Inflammatory macrophage treated with lipopolysaccharide for 1 hour (primary cell): ENCODE results near the gene SFXN4.
A peak's percentile ranks its signal among the peaks of the same experiment; 100 is the strongest.
"Not testable (repeated sequence)": the region's sequence is repeated elsewhere in the genome, so short reads cannot be mapped to it uniquely, and the experiment has no call there.

ENCODE experiments used
- DNase-seq, 2 donors: peaks; one replicate each; pipeline ENCODE4 v3.0.0-alpha.2; 2020 to 2022

The SFXN4 gene

GRCh38 chr10:119190353-119190752 is 24.8 kb upstream of the SFXN4 start:
- no peak for DNase-seq

DNA sequence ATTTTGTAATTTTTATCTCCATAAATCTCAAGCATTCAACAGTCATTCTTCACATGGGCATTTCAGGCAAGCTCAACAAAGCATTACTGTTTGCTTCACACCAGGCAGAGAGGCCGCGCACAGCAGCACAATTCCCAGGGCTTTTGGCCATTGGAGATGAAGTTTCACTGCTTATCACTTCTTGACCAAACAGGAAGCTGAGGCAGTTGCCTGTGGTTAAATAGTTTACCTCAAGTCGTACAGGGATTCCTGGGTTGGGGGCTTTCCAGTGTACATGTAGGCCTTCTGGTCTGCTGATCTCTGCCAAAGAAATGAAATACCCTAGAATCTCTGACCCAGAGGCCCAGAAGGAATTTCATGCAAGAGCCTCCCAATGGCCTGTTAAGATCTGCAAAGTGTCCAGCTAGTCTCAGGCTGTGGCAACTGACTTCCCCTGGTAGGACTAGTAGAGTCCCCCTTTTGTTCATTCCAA is 24.3 kb upstream of the SFXN4 start:
- DNase-seq: no peak

DNA sequence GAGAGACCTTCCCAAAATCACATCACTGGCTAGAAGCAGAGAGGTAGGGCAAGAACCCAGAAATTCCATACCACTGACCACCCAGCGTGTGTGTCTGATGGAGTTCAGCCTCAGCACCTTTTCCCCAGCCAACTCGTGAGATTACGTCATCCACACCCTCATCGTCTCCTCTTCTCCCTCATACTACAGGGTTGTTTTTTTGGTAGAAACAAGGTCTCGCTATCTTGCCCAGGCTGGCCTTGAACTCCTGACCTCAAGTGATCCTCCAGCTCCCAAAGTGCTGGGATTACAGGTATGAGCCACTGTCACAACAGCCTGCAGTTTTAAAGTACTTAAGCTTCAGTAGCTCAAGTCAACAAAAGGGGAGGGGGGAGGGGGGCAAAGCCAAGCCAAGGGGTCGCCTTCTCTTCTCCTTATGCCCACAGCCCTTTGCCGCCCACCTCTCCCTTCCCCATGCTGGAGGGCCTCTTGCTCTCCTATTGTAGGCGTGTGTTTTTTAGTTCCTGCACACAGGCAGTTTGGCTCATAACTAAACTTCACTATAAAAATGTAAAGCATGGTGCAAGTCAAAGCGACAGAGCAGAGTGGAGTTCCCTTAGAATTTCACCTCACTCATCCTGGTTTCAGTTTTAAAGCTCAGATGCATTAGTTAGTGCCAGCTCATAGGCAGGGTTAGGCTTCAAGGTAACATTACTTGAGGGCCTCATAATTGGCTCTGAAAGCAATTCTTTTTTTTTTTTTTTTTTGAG is 18.3 kb upstream of the SFXN4 start:
- no peak for DNase-seq

GRCh38 chr10:119180850-119181400 is 15.4 kb upstream of the SFXN4 start:
- not testable (repeated sequence) for DNase-seq

DNA sequence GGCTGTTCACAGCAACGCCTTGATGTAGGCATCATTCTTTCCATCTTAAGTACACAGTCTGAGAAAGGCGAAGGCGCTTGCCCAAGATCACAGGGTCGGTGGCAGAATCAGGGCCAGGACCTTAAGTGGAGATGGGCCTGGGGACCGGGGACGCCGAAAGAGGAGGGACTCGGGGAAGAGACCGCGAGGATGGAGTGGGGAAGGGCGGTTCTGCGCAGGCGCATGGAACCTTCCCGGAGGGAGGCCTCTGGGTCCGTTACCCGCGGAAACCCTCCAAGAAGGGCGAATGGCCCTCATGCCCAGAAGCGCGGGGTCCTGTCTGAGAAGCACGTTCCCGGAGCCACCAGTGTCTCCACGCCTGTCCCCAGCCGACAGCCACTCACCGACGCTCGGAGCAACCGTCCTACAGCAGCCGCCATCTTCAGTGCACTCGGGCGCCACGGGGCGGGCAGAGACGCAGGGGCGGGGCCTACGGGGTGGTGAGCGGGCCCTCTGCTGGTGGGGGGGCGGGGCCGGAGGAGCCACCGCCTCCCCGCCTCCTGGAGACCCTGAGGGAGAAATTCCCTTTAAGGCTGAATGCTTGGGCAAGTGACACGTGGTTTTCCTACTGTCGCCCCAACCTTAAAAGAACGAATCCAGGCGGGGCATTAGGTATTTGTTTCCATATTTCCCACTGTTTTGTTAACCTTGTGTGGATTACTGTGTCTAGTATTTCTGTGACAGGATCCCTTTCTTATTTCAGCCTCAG is 13.0 kb upstream of the SFXN4 start, which contains the start of gene PRDX3:
Gene PRDX3, minus strand, starts transcription at position 441 of the 748 bp plus-strand sequence. Its CDS starts 22 bp downstream, at position 419.
- peak; percentile 86 to 90 for DNase-seq

- peak in 1 of 2 donors; percentile 12 for DNase-seq
Observed at GRCh38 chr10:119177708-119178371, 12.3 kb upstream of the SFXN4 start.

DNA sequence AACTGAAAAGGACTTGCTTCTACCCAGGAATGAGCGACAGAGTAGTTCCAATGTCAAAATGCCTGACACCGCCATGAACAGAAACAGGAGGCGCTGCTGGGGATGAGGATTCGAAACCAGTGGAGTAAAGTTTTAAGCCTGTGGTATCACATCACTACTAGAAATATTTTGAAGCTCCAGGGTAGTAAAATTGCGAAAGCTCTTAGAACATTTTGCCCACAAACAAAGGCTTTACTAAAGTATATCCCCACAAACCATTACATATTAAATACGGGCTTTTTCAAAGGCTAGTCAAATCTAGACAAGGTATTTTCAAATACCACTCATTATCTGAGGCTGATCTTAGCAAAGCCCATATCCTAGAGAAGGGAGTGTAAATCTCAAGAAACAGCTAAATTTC is 10.7 kb upstream of the SFXN4 start:
- no peak for DNase-seq

- no peak for DNase-seq
Observed at GRCh38 chr10:119174109-119174508, 8.6 kb upstream of the SFXN4 start.

DNA sequence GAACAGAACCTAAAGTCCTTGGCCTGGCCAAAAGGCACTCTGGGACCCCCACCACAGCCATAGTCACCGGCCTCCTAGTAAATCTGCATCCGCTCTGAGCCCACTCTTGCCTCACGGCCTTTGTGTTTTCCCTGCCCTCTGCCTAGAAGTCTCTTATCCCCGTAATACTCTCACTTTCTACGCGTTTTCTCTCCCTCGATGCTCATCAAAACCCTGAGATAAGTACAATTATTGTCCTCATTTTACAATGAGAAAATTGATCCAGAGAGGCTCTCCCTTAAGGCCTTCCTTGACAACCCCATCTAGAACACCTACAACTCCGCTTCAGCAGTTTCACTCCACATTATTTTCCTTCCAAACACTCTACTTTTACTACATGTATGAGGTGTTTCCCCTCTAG is 1.5 kb upstream of the SFXN4 start:
- DNase-seq: no peak

- peak; percentile 33 to 43 for DNase-seq
Observed at GRCh38 chr10:119166564-119166963, 1.1 kb upstream of the SFXN4 start.

DNA sequence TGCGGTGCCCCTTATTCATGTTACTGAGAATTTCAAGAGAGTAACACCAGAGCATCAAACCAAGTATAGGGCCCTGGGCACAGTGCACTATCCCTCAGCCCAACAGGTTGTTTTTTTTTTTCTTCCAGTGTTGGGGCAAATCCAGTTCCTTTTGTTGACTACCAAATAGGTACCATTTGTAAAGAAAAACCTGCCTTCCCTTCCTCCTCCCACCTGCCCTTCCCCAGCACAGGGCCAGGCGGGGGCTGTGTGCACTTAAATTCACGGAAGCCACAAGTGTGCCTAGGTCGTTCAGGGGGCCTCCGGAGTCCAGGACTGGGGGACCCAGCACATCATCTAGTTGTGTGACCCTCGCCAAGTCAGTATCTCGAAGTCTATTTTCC is 595 bp upstream of the SFXN4 start:
- DNase-seq: no peak

- no peak for DNase-seq
Observed at GRCh38 chr10:119162452-119163092, 2.9 kb downstream of the SFXN4 start.

GRCh38 chr10:119161680-119162451 is 3.6 kb downstream of the SFXN4 start:
- peak; percentile 3 to 48 for DNase-seq

GRCh38 chr10:119159332-119159731 is 6.2 kb downstream of the SFXN4 start:
- no peak for DNase-seq

- no peak for DNase-seq
Observed at GRCh38 chr10:119153661-119154060, 11.9 kb downstream of the SFXN4 start.

DNA sequence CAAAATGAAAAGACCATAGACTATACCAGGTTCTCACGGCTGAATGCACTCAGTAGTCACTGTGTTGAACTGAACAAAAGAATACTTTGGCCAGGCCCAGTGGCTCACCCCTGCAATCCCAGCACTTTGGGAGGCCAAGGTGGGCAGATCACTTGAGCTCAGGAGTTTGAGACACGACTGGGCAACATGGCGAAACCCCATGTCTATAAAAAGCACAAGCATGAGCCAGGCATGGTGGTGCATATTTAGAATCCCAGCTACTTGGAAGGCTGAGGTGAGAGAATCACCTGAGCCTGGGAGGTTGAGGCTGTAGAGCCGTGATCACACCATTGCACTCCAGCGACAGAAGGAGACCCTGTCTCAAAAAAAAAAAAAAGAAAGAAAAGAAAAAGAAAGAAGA is 12.5 kb downstream of the SFXN4 start:
- DNase-seq: no peak

- not testable (repeated sequence) for DNase-seq
Observed at GRCh38 chr10:119151601-119152000, 13.9 kb downstream of the SFXN4 start.

DNA sequence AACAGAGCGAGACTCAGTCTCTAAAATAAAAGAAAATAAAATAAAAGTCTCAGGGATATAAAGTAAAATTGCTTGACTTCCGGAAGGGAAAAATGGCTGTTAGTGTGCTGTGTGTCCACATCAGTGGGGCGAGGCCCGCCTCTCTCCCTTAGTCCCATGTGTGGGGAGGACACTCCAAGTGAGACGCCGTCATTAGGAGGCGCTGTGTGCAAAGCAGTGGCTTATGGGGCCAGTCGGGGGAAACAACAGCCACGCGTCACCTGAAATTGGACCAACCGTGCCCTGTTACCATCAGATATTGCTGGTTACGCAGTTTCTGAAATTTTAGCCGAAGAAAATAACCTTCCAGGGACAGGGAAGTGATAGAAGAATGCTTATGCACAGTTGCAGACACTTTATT is 15.8 kb downstream of the SFXN4 start:
- DNase-seq: no peak

GRCh38 chr10:119149157-119149556 is 16.4 kb downstream of the SFXN4 start:
- DNase-seq: no peak

DNA sequence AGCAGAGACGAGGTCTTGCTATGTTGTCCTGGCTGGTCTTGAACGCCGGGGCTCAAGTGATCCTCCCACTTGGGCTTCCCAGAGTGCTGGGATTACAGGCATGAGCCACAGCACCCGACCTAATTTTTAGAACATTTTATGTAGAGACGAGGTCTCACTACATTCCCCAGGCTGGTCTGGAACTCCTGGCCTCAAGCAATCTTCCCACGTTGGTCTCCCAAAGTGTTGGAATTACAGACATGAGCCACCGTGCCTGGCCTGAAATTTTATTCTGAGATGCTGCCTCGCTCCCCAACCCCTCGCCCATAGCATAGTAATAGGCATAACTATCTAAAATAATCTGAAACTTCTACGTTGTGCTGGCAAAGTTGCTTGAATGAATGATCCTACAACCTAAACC is 21.9 kb downstream of the SFXN4 start:
- no peak for DNase-seq

DNA sequence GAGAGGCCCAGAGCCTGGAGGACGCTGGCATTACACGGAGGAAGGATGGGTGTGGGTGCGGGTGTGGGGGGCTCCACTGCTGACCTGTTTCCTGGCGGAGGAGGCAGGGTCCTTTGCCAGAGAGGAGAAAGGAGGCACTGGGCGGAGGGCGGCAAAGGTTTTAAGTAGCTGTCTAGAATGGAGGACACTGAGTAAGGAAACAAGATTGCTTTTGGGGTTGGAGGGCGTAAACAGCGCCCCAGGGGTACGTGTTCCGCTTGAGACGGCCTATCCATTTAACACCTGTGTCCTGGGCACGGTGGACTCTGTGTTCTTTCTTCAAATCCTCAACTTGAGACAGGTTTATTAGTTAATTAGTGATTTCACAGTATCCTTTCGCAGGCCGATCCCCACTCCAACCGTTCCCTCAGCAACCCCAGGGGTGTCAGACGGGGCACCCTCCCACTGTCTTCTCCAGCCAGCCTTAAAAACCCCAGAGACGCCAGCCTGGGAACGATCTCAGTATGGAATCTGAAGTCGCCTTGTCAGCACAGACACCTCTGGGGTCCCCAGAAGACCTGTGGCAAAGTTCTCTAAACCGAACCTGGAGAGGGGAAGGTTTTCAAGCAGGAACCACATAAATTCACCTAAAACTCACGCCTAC is 24.8 kb downstream of the SFXN4 start:
- DNase-seq: no peak
